HL-60 (cell line): ENCODE measurements around the gene SLC28A1.

Source experiments
- DNase-seq, 2 experiments: peaks; one replicate each; pipeline ENCODE4 v3.0.0-alpha.2; 2010 to 2020; ENCODE audit warnings: low read depth in 1 of 2, low spot score in 1 of 2
- H3K27ac ChIP-seq: fragments of 250-450 bp; sonication (Bioruptor Pico); replicated peaks from 2 replicates; pipeline ENCODE4 v1.5.1; 2020; ENCODE audit warnings: mild to moderate bottlenecking, moderate library complexity
- H3K27me3 ChIP-seq: fragments of 250-450 bp; sonication (Bioruptor Pico); 2 replicates; pipeline ENCODE4 v1.5.1; 2021; ENCODE audit warnings: mild to moderate bottlenecking, moderate library complexity; ENCODE audit not compliant: insufficient read depth, poor library complexity, severe bottlenecking
- H3K4me3 ChIP-seq: replicated peaks from 2 replicates; pipeline ENCODE4 v1.5.1; 2011; ENCODE audit warnings: mild to moderate bottlenecking, control low read depth, low read length; ENCODE audit not compliant: insufficient read depth
- CTCF ChIP-seq: IDR thresholded peaks from one replicate; pipeline ENCODE4 v1.5.1; 2011; ENCODE audit warnings: low read length, control low read depth, inconsistent platforms; ENCODE audit not compliant: insufficient read depth
- GABPA ChIP-seq: IDR thresholded peaks from 2 replicates; pipeline ENCODE4 v1.6.1; 2012; ENCODE audit warnings: low read depth
- POLR2AphosphoS5 ChIP-seq: IDR thresholded peaks from 2 replicates; pipeline ENCODE4 v1.6.1; 2012; ENCODE audit warnings: low read depth
- REST ChIP-seq: IDR thresholded peaks from 2 replicates; pipeline ENCODE4 v1.6.1; 2012; ENCODE audit warnings: low read depth; ENCODE audit not compliant: insufficient replicate concordance
- SPI1 ChIP-seq: IDR thresholded peaks from 2 replicates; pipeline ENCODE4 v1.6.1; 2012; ENCODE audit warnings: low read depth, mild to moderate bottlenecking, borderline replicate concordance
- long read RNA-seq: library from polyadenylated mRNA; unstranded; transcript quantifications from one replicate; pipeline ENCODE4 v2.0.0, GENCODE V29; 2020

Gene SLC28A1
- long read RNA-seq = 0 reads

- no peak within 1 kb of the TSS for H3K27ac ChIP-seq
- DNase-seq = no peak
- no peaks in the 10 kb centered on the region for H3K27me3 ChIP-seq
- no peak within 1 kb of the TSS for H3K4me3 ChIP-seq
- TF ChIP-seq CTCF = no peak
- no peak for TF ChIP-seq POLR2AphosphoS5
- no peak for TF ChIP-seq GABPA
- TF ChIP-seq REST = no peak
- TF ChIP-seq SPI1 = no peak
Observed at GRCh38 chr15:84883916-84884781, at the start of gene SLC28A1. TSS of gene SLC28A1 (plus strand) at chr15:84884662. CDS start at chr15:84887761, 3,099 bp downstream.

GRCh38 chr15:84834969-84835368 is 49.5 kb upstream of the SLC28A1 start:
- no peak overlapping the region for H3K4me3 ChIP-seq
- H3K27me3 ChIP-seq = no peaks in the 10 kb centered on the region
- no peak for TF ChIP-seq REST
- TF ChIP-seq SPI1 = no peak
- TF ChIP-seq GABPA = no peak
- TF ChIP-seq CTCF = no peak
- no peak for TF ChIP-seq POLR2AphosphoS5
- no peak overlapping the region for H3K27ac ChIP-seq
- no peak for DNase-seq

- no peaks in the 10 kb centered on the region for H3K27me3 ChIP-seq
- no peak for DNase-seq
- H3K27ac ChIP-seq = no peak overlapping the region
- no peak overlapping the region for H3K4me3 ChIP-seq
- TF ChIP-seq REST (no peak), POLR2AphosphoS5 (no peak), SPI1 (0 out of 2 replicates have a peak, but pooled peaks have one; percentile 6), GABPA (no peak), CTCF (no peak)
Observed at GRCh38 chr15:84835661-84836337, 48.7 kb upstream of the SLC28A1 start.
